ENCODE measurements around the gene BMF. TPM values are rescaled to one million over a fixed set of nuclear protein-coding genes. Genes with fewer than 3 reads are reported as not detected.

The BMF gene
- total RNA-seq, 4 donors from 2014 or later: 4.7 to 7.5 (median 6.0) TPM

GRCh38 chr15:40112789-40113188 lies 4.1 kb upstream of the BMF start:
- no peak overlapping the region for H3K4me3 ChIP-seq
- 63 to 80% methylated on average over 5 to 17 of the region's 24 CpGs for WGBS, 2 donors (ENCODE audit: low coverage in 1 of 2)
- H3K36me3 ChIP-seq: no peaks in the 10 kb centered on the region
- ATAC-seq: no peak
- no peaks in the 10 kb centered on the region for H3K27me3 ChIP-seq
- H3K4me1 ChIP-seq: peaks cover 0 to 13% (median 2%) of the 10 kb centered on the region in 3 donors
- TF ChIP-seq CTCF (IDR thresholded peaks at IDR 0.05) (no peak), POLR2A (IDR thresholded peaks at IDR 0.05) (no peak), EP300 (IDR thresholded peaks at IDR 0.05) (no peak), POLR2AphosphoS5 (IDR thresholded peaks at IDR 0.05) (no peak)
- no peaks in the 10 kb centered on the region for H3K9me3 ChIP-seq
- H3K27ac ChIP-seq: no peak overlapping the region

GRCh38 chr15:40111888-40112287 lies 3.2 kb upstream of the BMF start:
- WGBS, 2 donors (ENCODE audit: low coverage in 1 of 2): 60% methylated on average over 1 of the region's 2 CpGs; no CpG with 5 or more reads in 1 of the 2 donors
- no peak for ATAC-seq
- no peaks in the 10 kb centered on the region for H3K36me3 ChIP-seq
- no peak overlapping the region for H3K4me3 ChIP-seq
- H3K4me1 ChIP-seq: peaks cover 0 to 22% (median 11%) of the 10 kb centered on the region in 3 donors
- H3K27me3 ChIP-seq: no peaks in the 10 kb centered on the region
- no peaks in the 10 kb centered on the region for H3K9me3 ChIP-seq
- H3K27ac ChIP-seq: no peak overlapping the region
- no peak for TF ChIP-seq POLR2A (IDR thresholded peaks at IDR 0.05)
- TF ChIP-seq EP300 (IDR thresholded peaks at IDR 0.05): no peak
- no peak for TF ChIP-seq CTCF (IDR thresholded peaks at IDR 0.05)
- TF ChIP-seq POLR2AphosphoS5 (IDR thresholded peaks at IDR 0.05): no peak

- TF ChIP-seq POLR2AphosphoS5 (IDR thresholded peaks at IDR 0.05) (no peak), EP300 (IDR thresholded peaks at IDR 0.05) (no peak), POLR2A (IDR thresholded peaks at IDR 0.05) (no peak), CTCF (IDR thresholded peaks at IDR 0.05) (no peak)
- H3K36me3 ChIP-seq: no peaks in the 10 kb centered on the region
- H3K9me3 ChIP-seq: no peaks in the 10 kb centered on the region
- H3K27ac ChIP-seq: no peak overlapping the region
- no peaks in the 10 kb centered on the region for H3K27me3 ChIP-seq
- ATAC-seq: no peak
- peaks cover 0 to 30% (median 17%) of the 10 kb centered on the region in 3 donors for H3K4me1 ChIP-seq
- WGBS, 2 donors (ENCODE audit: low coverage in 1 of 2): 86 to 92% methylated on average over 4 to 8 of the region's 9 CpGs
- H3K4me3 ChIP-seq: no peak overlapping the region
Measured at GRCh38 chr15:40110866-40111550, 2.3 kb upstream of the BMF start.

- Histone ChIP-seq H3K4me3 (peak overlapping the region; percentile 47 to 69), H3K27me3 (no peaks in the 10 kb centered on the region), H3K9me3 (no peaks in the 10 kb centered on the region), H3K4me1 (peaks cover 5 to 58% (median 44%) of the 10 kb centered on the region in 3 donors), H3K27ac (peak overlapping the region; percentile 61 to 95 (median 92)), H3K36me3 (peaks cover 0 to 5% of the 10 kb centered on the region in 2 donors)
- TF ChIP-seq POLR2A (IDR thresholded peaks at IDR 0.05) (peak; percentile 73 to 78), CTCF (IDR thresholded peaks at IDR 0.05) (no peak), EP300 (IDR thresholded peaks at IDR 0.05) (no peak), POLR2AphosphoS5 (IDR thresholded peaks at IDR 0.05) (peak; percentile 54)
- 0% methylated on average over 2 to 4 of the region's 47 CpGs for WGBS, 2 donors (ENCODE audit: low coverage in 1 of 2)
- ATAC-seq: peak; percentile 44
Measured at GRCh38 chr15:40108061-40108854, 421 bp downstream of the BMF start.
